Peyer's patch (tissue), 4 donors: ENCODE data around the gene RTP5.

ENCODE experiments used
- CTCF ChIP-seq, 6 experiments: fragments of 450-650 bp in 4 of 6; fragments of 200-600 bp in 2 of 6; sonication (generic) in 1 of 6; IDR thresholded peaks; one replicate each; pipeline ENCODE4 v1.5.1; 2017 to 2019; ENCODE audit warnings: antibody characterized with exemption in 6 of 6, mild to moderate bottlenecking in 3 of 6, moderate library complexity in 1 of 6
- POLR2A ChIP-seq, 2 donors: fragments of 450-650 bp; IDR thresholded peaks; one replicate each; pipeline ENCODE4 v1.5.1; 2017; ENCODE audit warnings: antibody characterized with exemption in 2 of 2, mild to moderate bottlenecking in 2 of 2, moderate library complexity in 2 of 2

GRCh38 chr2:241822264-241822623 is 47.3 kb upstream of the RTP5 start:
- no peak for TF ChIP-seq CTCF (IDR thresholded peaks at IDR 0.05)
- no peak for TF ChIP-seq POLR2A (IDR thresholded peaks at IDR 0.05)
